HEK293 (cell line): ENCODE results near the gene NRL.

Experiments
- CTCF ChIA-PET: fragments of 350-600 bp; formaldehyde crosslinking; extraction: SDS; loops from one replicate; lab custom pipeline; 2021; ENCODE audit warnings: antibody characterized with exemption; lab: Yijun Ruan, JAX
- POLR2A ChIA-PET: fragments of 300-600 bp; formaldehyde crosslinking; extraction: SDS; loops from one replicate; lab custom pipeline; 2020; ENCODE audit warnings: antibody characterized with exemption, inconsistent platforms; lab: Yijun Ruan, JAX
- H3K27ac ChIP-seq: fragments of 200-500 bp; sonication (Bioruptor generic); 2 replicates; pipeline ENCODE4 v1.5.1; 2014; ENCODE audit warnings: low read depth, low read length, control low read depth, inconsistent platforms; ENCODE audit errors: extremely low read depth
- H3K36me3 ChIP-seq, 2 experiments: fragments of 200-500 bp in 1 of 2; sonication (Bioruptor generic) in 1 of 2; 1 replicate in 1 of 2; 2 replicates in 1 of 2; pipeline ENCODE4 v1.5.1; 2014 to 2017; ENCODE audit warnings: inconsistent platforms in 2 of 2, low read length in 2 of 2; ENCODE audit not compliant: control insufficient read depth in 2 of 2, insufficient read depth in 1 of 2
- H3K4me1 ChIP-seq: fragments of 200-500 bp; sonication (Bioruptor generic); 2 replicates; pipeline ENCODE4 v1.5.1; 2014; ENCODE audit warnings: mild to moderate bottlenecking, low read length, inconsistent platforms; ENCODE audit not compliant: control insufficient read depth, insufficient read depth
- H3K4me3 ChIP-seq: 2 replicates; pipeline ENCODE4 v1.5.1; 2011; ENCODE audit warnings: low read depth, mild to moderate bottlenecking, control low read depth, low read length, moderate library complexity
- H3K9me3 ChIP-seq: fragments of 200-500 bp; sonication (Bioruptor generic); 2 replicates; pipeline ENCODE4 v1.5.1; 2014; ENCODE audit warnings: low read depth, low read length, inconsistent platforms; ENCODE audit not compliant: control insufficient read depth, insufficient read depth
- BCL11B ChIP-seq: fragments of 450-650 bp; formaldehyde crosslinking; IDR thresholded peaks from 2 replicates; pipeline ENCODE4 v1.5.1; 2016; ENCODE audit warnings: low read depth, missing biosample characterization, missing genetic modification characterization
- FEZF1 ChIP-seq: fragments of 450-650 bp; formaldehyde crosslinking; IDR thresholded peaks from 2 replicates; pipeline ENCODE4 v1.5.1; 2016; ENCODE audit warnings: missing biosample characterization, missing genetic modification characterization
- KLF1 ChIP-seq: fragments of 450-650 bp; formaldehyde crosslinking; IDR thresholded peaks from 2 replicates; pipeline ENCODE4 v1.5.1; 2016; ENCODE audit warnings: missing biosample characterization, missing genetic modification characterization
- KLF7 ChIP-seq: fragments of 450-650 bp; formaldehyde crosslinking; IDR thresholded peaks from 2 replicates; pipeline ENCODE4 v1.5.1; 2016; ENCODE audit warnings: missing biosample characterization, missing genetic modification characterization, borderline replicate concordance
- OSR2 ChIP-seq: fragments of 450-650 bp; formaldehyde crosslinking; IDR thresholded peaks from 2 replicates; pipeline ENCODE4 v1.5.1; 2016; ENCODE audit warnings: missing biosample characterization, missing genetic modification characterization
- SALL2 ChIP-seq: fragments of 450-650 bp; formaldehyde crosslinking; IDR thresholded peaks from 2 replicates; pipeline ENCODE4 v1.5.0; 2017; ENCODE audit warnings: missing biosample characterization, mild to moderate bottlenecking, missing genetic modification characterization, borderline replicate concordance
- SCRT1 ChIP-seq: fragments of 450-650 bp; formaldehyde crosslinking; IDR thresholded peaks from 2 replicates; pipeline ENCODE4 v1.5.1; 2016; ENCODE audit warnings: missing biosample characterization, missing genetic modification characterization, borderline replicate concordance
- ZNF214 ChIP-seq: fragments of 450-650 bp; formaldehyde crosslinking; IDR thresholded peaks from 2 replicates; pipeline ENCODE4 v1.5.1; 2017; ENCODE audit warnings: missing biosample characterization, mild to moderate bottlenecking, missing genetic modification characterization, borderline replicate concordance
- ZNF274 ChIP-seq, 2 experiments: fragments of 200-500 bp in 1 of 2; fragments of 450-650 bp in 1 of 2; sonication (Bioruptor generic) in 1 of 2; formaldehyde crosslinking in 1 of 2; IDR thresholded peaks; 2 replicates each; pipeline versions ENCODE4 v1.5.1 to v1.6.1; 2014 to 2016; ENCODE audit warnings: borderline replicate concordance in 1 of 2, inconsistent platforms in 1 of 2, low read length in 1 of 2, missing biosample characterization in 1 of 2, missing genetic modification characterization in 1 of 2
- ZNF335 ChIP-seq: fragments of 450-650 bp; formaldehyde crosslinking; conservative IDR thresholded peaks from 2 replicates; pipeline ENCODE4 v1.5.1; 2016; ENCODE audit warnings: missing biosample characterization, missing genetic modification characterization
- ZNF341 ChIP-seq: fragments of 450-650 bp; formaldehyde crosslinking; IDR thresholded peaks from 2 replicates; pipeline ENCODE4; 2016; ENCODE audit warnings: low read depth, missing biosample characterization, missing genetic modification characterization
- ZNF37A ChIP-seq: fragments of 450-650 bp; IDR thresholded peaks from 2 replicates; pipeline ENCODE4 v1.5.1; 2018; ENCODE audit warnings: missing biosample characterization, missing genetic modification characterization
- ZNF560 ChIP-seq: fragments of 450-650 bp; formaldehyde crosslinking; IDR thresholded peaks from 2 replicates; pipeline ENCODE4 v1.5.1; 2017; ENCODE audit warnings: missing biosample characterization, missing genetic modification characterization, borderline replicate concordance
- ZNF701 ChIP-seq: fragments of 450-650 bp; formaldehyde crosslinking; IDR thresholded peaks from 2 replicates; pipeline ENCODE4 v1.5.1; 2016; ENCODE audit warnings: missing biosample characterization, missing genetic modification characterization
- ZNF792 ChIP-seq: fragments of 450-650 bp; formaldehyde crosslinking; IDR thresholded peaks from 2 replicates; pipeline ENCODE4 v1.5.1; 2016; ENCODE audit warnings: missing biosample characterization, missing genetic modification characterization
- ZXDB ChIP-seq: fragments of 450-650 bp; formaldehyde crosslinking; IDR thresholded peaks from 2 replicates; pipeline ENCODE4 v1.5.1; 2016; ENCODE audit warnings: missing biosample characterization, missing genetic modification characterization
- TF ChIP-seq, protein P1 (sequence below): fragments of 450-650 bp; formaldehyde crosslinking; conservative IDR thresholded peaks from 2 replicates; pipeline ENCODE4 v1.5.1; 2016; ENCODE audit warnings: low read depth, missing biosample characterization, missing genetic modification characterization
- TF ChIP-seq, protein P2 (sequence below): fragments of 450-650 bp; formaldehyde crosslinking; IDR thresholded peaks from 2 replicates; pipeline ENCODE4 v1.5.1; 2017; ENCODE audit warnings: missing biosample characterization, missing genetic modification characterization
- TF ChIP-seq, protein P3 (sequence below): fragments of 450-650 bp; formaldehyde crosslinking; IDR thresholded peaks from 2 replicates; pipeline ENCODE4 v1.5.1; 2016; ENCODE audit warnings: missing biosample characterization, missing genetic modification characterization
- TF ChIP-seq, protein P4 (sequence below): fragments of 450-650 bp; formaldehyde crosslinking; IDR thresholded peaks from 2 replicates; pipeline ENCODE4 v1.5.1; 2016; ENCODE audit warnings: missing biosample characterization, missing genetic modification characterization
- TF ChIP-seq, protein P5 (sequence below): fragments of 450-650 bp; formaldehyde crosslinking; IDR thresholded peaks from 2 replicates; pipeline ENCODE4 v1.5.1; 2016; ENCODE audit warnings: missing biosample characterization, missing genetic modification characterization, low read depth

The NRL gene

DNA sequence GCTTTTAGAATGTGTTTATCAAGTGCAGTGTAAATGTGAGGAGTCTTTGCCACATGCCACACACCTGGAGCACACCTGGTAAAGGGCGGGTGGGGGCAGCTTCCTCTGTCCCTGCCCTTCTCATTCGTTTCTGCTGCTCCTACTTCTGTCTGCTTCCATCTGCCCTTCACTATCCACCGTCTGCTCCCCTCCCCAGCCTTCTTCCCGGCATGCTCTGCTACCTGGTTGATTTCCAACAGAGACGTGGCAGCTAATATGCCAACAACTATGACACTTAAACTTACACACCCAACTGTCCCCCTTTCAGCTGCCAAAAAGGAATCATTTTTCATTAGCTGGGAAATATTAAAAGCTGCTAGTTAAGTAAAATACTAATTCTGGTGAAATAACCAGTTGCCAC lies 72.0 kb downstream of the NRL start (continued):
- TF ChIP-seq, protein P1, sequence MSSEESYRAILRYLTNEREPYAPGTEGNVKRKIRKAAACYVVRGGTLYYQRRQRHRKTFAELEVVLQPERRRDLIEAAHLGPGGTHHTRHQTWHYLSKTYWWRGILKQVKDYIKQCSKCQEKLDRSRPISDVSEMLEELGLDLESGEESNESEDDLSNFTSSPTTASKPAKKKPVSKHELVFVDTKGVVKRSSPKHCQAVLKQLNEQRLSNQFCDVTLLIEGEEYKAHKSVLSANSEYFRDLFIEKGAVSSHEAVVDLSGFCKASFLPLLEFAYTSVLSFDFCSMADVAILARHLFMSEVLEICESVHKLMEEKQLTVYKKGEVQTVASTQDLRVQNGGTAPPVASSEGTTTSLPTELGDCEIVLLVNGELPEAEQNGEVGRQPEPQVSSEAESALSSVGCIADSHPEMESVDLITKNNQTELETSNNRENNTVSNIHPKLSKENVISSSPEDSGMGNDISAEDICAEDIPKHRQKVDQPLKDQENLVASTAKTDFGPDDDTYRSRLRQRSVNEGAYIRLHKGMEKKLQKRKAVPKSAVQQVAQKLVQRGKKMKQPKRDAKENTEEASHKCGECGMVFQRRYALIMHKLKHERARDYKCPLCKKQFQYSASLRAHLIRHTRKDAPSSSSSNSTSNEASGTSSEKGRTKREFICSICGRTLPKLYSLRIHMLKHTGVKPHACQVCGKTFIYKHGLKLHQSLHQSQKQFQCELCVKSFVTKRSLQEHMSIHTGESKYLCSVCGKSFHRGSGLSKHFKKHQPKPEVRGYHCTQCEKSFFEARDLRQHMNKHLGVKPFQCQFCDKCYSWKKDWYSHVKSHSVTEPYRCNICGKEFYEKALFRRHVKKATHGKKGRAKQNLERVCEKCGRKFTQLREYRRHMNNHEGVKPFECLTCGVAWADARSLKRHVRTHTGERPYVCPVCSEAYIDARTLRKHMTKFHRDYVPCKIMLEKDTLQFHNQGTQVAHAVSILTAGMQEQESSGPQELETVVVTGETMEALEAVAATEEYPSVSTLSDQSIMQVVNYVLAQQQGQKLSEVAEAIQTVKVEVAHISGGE, result no peak

DNA sequence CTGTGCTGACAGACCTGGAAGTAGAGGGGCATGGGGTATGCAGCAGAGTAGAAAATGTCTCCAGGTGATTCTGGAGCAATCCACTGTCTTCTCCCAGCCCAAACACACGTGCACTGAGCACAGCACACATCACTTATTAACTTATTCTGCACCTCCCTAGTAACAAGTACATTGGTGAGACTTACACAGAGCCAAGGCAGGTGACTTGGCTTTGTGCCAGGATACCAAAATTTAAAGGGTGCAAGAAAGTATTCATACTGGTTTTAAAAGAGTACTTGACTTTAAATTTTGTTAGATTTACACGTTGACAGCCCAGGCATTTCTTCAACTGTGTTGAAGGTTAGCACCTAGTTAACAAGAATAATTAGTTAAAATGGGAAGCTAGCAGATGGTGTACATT lies 74.1 kb downstream of the NRL start:
- ChIA-PET CTCF (no interaction called here), POLR2A (no interaction called here)
- H3K4me3 ChIP-seq, result no peak overlapping the region
- H3K4me1 ChIP-seq, result no peaks in the 10 kb centered on the region
- TF ChIP-seq BCL11B (tag by site-specific recombination) (no peak), KLF1 (tag by site-specific recombination) (no peak), ZNF701 (tag by site-specific recombination) (no peak), ZNF560 (tag by site-specific recombination) (no peak), OSR2 (tag by site-specific recombination) (no peak), ZNF37A (tag by site-specific recombination) (no peak), SALL2 (tag by site-specific recombination) (no peak), ZNF335 (tag by site-specific recombination) (no peak), ZNF792 (tag by site-specific recombination) (no peak), FEZF1 (tag by site-specific recombination) (no peak), ZNF341 (tag by site-specific recombination) (no peak), ZXDB (tag by site-specific recombination) (no peak), KLF7 (tag by site-specific recombination) (no peak), SCRT1 (tag by site-specific recombination) (no peak), ZNF214 (tag by site-specific recombination) (no peak), ZNF274 (IDR thresholded peaks at IDR 0.05; ENCODE audit: low read length) (no peak), ZNF274 (tag by site-specific recombination; IDR thresholded peaks at IDR 0.05; ENCODE audit: borderline replicate concordance) (no peak)
- TF ChIP-seq, protein P2, sequence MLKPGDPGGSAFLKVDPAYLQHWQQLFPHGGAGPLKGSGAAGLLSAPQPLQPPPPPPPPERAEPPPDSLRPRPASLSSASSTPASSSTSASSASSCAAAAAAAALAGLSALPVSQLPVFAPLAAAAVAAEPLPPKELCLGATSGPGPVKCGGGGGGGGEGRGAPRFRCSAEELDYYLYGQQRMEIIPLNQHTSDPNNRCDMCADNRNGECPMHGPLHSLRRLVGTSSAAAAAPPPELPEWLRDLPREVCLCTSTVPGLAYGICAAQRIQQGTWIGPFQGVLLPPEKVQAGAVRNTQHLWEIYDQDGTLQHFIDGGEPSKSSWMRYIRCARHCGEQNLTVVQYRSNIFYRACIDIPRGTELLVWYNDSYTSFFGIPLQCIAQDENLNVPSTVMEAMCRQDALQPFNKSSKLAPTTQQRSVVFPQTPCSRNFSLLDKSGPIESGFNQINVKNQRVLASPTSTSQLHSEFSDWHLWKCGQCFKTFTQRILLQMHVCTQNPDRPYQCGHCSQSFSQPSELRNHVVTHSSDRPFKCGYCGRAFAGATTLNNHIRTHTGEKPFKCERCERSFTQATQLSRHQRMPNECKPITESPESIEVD (tag by site-specific recombination), result no peak
- TF ChIP-seq, protein P3, sequence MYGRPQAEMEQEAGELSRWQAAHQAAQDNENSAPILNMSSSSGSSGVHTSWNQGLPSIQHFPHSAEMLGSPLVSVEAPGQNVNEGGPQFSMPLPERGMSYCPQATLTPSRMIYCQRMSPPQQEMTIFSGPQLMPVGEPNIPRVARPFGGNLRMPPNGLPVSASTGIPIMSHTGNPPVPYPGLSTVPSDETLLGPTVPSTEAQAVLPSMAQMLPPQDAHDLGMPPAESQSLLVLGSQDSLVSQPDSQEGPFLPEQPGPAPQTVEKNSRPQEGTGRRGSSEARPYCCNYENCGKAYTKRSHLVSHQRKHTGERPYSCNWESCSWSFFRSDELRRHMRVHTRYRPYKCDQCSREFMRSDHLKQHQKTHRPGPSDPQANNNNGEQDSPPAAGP (tag by site-specific recombination), result no peak
- TF ChIP-seq, protein P4, sequence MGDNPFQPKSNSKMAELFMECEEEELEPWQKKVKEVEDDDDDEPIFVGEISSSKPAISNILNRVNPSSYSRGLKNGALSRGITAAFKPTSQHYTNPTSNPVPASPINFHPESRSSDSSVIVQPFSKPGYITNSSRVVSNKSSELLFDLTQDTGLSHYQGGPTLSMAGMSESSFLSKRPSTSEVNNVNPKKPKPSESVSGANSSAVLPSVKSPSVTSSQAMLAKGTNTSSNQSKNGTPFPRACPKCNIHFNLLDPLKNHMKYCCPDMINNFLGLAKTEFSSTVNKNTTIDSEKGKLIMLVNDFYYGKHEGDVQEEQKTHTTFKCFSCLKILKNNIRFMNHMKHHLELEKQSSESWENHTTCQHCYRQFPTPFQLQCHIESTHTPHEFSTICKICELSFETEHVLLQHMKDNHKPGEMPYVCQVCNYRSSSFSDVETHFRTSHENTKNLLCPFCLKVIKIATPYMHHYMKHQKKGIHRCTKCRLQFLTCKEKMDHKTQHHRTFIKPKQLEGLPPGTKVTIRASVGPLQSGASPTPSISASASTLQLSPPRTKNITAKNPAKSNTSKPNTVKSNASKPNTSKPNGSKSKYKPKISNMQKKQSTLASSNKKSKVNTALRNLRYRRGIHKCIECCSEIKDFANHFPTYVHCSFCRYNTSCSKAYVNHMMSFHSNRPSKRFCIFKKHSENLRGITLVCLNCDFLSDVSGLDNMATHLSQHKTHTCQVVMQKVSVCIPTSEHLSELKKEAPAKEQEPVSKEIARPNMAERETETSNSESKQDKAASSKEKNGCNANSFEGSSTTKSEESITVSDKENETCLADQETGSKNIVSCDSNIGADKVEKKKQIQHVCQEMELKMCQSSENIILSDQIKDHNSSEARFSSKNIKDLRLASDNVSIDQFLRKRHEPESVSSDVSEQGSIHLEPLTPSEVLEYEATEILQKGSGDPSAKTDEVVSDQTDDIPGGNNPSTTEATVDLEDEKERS (tag by site-specific recombination), result no peak
- TF ChIP-seq, protein P5, sequence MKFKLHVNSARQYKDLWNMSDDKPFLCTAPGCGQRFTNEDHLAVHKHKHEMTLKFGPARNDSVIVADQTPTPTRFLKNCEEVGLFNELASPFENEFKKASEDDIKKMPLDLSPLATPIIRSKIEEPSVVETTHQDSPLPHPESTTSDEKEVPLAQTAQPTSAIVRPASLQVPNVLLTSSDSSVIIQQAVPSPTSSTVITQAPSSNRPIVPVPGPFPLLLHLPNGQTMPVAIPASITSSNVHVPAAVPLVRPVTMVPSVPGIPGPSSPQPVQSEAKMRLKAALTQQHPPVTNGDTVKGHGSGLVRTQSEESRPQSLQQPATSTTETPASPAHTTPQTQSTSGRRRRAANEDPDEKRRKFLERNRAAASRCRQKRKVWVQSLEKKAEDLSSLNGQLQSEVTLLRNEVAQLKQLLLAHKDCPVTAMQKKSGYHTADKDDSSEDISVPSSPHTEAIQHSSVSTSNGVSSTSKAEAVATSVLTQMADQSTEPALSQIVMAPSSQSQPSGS (tag by site-specific recombination), result no peak
- H3K36me3 ChIP-seq, result no peaks in the 10 kb centered on the region
- H3K9me3 ChIP-seq, result no peaks in the 10 kb centered on the region
- no peak overlapping the region for H3K27ac ChIP-seq
